Hematopoietic multipotent progenitor cell treated with erythropoietin and hydrocortisone succinate and interleukin-3 and kit ligand, for 15 days (in vitro differentiated cells): ENCODE measurements around the gene HECTD3.

Source experiments
- DNase-seq: peaks from one replicate; pipeline ENCODE4 v3.0.0-alpha.2; 2015; ENCODE audit warnings: low spot score

The HECTD3 gene

DNA sequence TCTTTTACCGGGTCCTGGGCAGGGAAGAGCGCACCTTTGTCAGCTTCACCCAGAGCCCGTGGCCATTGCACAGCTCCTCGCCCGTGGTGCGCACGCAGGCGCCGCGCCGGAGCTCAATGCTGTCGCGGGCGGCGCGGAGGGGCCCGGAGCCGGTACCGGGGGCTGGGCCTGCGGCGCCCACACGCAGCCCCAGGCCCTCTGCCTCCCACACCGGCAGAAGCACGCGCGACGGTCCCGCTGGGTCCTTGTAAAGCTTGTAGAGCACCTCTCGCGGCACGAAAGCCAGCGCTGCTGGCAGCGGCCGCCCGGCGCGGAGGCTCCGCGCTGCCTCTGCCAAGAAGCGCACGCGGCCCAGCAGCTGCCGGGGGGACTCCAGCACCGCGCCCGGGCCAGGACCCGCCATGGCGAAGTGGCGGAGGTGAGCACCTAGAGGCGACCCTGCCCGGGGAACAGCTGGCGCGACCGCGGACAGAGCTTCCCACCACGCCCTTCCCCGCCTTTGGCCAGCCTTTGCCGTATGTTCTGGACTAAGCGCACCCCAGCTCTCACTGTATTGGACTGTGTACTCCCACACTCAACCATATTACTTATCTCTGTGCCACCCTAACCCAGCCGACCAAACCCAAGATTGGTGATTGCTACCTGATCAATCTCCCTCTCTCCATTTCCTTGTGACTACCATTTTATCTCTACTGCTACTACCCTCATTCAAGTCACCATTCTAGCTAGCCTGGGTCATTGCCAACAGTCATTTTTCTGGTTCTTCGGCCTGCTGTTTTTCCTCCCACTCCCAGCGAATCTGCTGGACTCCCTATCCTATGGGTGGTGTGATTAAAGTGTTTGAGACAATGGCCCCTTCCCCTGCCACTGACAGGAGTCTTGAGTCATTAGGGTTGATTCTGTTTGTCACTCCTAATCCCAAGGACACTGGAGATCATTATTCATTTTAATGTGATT is at the start of gene HECTD3:
Gene HECTD3 (minus strand): TSS at position 470 of the 957 bp plus-strand sequence. CDS start 67 bp downstream, at position 403.
- peak; percentile 86 for DNase-seq

DNA sequence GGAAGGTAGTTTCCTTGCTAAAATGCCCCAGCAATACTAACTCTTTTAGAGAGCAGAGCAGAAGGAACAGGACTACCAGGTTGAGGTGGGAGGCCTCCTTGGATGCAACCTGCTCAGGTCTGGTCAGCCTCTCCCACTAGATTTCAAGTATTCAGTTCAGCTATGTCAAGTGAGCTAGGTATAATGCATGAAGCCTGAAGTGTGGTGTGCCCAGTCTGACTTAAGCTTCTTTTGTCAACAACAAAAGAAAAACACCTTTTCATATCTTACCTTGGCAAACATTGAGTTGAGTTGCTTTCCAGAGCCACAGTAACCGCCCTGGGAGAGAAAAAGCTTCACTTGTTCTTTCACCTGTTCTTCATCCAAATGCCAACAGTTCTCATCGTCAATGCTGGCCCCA is 48.7 kb upstream of the HECTD3 start:
- DNase-seq = no peak

DNA sequence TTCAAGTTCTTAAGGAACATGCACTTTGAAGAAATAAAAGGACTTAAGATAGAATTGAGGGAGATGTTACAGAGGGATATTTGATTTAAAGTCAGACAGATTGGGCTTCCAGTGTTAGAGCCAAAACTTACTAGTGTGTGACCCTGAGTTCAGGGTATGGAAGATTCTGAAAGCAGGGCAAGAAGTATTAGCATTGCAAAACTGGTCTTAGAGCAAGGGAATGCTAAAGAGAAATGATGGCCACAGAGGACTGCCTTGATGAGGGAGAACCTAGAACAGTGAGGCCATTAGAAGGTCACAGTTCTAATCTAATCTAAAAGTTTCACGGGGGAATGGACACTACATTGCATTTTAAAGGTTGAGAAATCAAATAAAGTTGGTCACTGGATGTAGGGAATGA is 46.4 kb upstream of the HECTD3 start:
- no peak for DNase-seq

DNA sequence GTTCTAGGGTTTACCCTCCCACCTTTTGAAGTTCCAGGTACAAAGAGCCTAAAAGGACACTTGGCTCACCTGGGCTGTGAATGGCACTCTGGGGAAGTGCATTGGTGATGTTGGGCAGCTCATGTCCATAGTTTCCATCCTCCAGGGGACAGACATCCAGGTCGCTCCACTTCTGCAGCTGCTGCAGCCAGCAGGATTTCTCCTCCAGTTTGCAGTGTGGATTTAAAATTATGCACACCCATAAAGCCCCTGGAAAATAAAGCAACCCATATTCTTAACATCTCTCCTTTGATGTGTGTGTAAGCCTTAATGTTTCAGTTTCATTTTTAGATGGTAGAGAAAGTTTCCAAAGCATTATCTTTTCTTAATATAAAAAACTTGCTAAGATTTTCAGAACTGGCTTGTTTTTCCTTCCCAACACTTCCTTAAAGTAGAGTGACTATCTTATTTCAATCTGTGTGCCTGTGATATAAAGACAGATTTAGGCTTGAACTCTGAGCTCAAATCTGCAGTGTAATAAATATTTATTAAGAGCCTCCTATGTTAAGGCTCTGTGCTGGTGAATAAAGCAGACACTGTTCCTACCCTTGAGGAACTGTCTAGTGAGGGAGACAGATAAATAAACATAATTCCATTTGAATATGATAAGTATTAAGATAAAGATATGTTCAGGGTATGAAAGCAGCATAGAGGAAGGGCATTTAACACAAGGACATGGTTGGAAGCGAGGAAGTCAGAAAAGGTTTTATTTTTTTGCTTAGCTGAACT is 40.1 kb upstream of the HECTD3 start:
- no peak for DNase-seq

DNA sequence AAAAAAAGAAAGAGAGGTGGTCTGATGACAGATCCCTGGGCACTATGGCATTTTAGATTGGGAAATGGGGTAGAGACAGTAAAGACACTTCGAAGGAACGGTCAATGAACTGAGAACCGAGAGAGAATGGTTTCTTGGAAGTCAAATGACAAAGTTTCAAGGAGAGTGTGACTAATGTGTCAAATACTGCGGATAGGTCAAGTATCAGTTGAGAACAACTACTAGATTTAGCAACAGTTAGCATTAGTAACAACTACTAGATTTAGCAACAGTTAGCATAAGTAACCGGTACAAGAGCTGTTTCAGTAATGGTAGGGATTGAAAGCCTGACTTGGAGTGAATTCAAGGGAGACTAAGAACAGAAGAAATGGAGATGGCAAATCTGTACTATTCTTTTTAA is 35.9 kb upstream of the HECTD3 start:
- no peak for DNase-seq

DNA sequence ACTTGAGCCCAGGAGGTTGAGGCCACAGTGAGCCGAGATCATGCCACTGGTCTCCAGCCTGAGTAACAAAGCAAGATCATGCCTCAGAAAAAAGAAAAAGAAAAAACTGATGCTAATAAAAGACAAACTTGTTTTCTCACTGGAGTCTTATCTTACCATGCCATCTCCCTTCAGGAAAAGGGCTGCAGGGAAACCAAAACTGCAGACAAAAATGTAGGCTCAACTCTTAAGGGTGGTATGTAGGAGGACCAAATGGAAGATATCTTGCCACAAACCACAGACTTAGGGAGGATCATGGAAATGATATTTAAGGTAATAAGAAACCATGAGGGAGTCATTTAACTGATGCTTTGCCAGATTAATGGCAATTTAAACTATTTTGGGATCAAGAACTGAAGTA is 33.8 kb upstream of the HECTD3 start:
- no peak for DNase-seq

DNA sequence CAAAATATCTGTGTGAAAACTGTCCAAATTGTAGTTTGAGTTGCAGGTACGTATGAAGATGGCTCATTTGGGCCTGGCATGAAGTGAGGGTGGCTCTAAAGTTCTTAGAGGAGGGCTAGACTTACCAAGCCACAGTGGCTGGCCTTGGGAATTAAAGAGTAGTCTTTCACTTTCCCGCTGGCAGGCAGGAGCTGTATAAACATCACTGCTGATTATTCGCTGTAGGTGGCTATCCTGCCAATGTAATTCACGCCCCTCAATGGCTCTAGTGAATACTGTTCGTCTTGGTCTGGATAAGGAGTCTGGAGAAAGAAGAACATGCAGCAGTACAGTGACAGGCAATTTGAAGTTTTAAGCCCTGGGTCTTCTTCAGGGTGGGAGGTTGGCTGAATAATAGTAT is 32.0 kb upstream of the HECTD3 start:
- DNase-seq = no peak

DNA sequence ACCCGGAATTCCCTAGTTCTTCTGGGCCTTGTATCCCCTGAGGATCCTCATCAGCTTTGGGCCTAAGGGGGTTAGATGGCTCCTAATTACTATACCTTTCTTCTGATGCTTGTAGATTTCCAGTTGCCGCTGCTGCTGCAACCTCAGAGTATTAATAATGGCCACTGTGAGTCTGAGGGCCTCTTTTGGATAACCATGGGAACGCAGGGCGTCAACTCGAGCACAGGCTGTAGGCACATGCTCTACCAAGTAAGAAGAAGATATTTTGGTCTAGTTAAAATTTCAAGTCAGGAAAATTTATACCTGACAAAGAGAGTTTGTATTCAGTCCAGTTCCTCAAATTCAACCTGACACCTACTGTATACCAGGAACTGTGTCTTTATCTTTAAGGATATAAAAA is 29.2 kb upstream of the HECTD3 start:
- DNase-seq = no peak

DNA sequence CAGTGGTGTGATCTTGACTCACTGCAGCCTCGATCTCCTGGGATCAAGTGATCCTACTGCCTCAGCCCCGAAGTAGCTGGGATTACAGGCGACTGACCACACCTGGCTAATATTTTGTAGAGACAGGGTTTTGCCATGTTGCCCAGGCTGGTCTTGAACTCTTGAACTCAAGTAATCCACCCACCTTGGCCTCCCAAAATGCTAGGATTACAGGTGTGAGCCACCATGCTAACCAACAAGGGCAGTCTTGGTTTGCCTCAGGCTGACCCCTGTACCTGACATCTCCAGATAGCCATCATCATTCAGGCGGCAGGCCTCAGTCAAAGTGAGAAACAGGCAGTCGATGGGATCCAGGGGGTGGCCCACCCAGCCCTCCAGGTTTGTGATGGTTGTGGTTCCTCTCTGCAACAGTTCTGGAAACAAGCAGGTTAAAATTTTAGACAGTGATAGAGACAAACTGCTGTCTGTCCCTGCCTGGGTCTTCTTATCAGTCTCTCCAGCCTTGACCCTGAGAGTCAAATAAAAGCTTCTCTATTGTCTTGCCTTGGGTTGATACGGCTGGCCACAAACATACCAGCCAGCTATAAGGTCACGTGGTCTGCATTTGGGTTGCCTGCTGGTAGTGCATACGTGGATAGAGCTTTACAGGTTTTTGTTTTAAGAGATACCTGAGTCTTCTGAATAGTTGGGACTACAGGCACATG is 27.7 kb upstream of the HECTD3 start:
- peak; percentile 16 for DNase-seq

DNA sequence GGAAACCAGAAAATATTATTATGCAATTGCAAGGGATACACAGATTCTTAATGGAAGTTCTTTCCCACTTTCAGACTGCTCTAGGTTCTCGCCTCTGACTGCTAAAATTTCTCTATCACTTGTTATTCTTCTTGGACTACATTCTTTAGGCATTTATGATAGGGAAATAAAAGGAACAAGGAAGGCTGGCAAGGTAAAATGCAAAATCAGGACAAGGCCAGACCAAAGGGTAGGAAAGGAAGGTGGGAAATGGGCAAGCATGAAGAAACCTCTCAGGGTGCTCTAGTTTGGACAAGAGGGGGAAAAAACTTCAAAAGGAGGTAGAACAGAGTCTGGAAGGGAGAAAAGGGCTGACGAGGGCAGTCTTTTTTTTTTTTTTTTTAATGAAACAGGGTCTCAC is 27.1 kb upstream of the HECTD3 start:
- DNase-seq = no peak

DNA sequence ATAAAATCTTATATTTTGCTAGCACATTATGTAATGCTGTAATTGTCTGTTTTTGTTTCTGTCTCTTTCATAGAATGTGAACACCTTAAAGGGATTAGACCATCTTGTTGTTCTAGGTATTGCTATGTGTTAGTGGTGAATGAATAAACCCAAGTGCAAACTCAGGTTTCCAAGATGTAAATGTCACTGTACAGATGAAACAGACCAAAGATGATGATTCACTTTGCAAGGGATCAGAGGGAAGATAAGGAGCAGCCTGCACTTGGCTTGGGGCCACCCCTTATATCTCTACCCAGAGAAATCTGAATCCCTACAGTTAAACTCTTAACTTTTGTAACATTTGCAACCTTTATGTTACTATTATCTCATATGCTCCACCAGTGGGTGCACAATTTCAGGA is 26.3 kb upstream of the HECTD3 start:
- DNase-seq = peak; percentile 65

DNA sequence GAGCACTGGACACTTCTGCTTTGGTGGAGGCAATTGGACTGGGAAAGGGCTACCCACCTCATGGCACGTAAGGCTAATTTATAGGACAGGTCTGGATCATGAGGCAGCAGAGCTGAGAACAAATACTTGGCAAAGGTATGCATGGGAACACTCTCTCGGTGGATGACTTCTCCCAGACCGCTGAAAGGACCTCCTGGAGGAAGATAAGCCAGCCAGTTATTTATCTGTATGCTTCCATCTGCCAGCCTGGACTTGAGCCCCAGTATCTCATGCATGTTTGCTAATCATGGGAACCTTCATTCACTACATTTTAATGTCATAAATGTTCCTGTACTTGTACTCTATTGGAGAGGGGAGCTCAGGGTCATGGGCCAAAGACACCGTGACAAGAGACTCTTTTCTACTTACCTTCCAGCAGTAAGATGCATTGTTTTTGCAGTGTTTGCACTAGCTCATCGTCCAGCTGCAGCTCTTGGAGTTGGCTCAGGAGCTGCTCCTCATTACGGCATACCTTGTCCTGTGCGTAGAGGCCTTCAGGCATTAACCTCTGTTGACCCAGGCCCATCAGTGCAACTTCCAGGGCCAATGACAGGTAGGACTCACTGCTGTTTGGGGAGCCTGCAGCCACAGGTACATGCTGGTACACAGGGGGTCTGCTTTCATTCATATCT is 24.6 kb upstream of the HECTD3 start:
- DNase-seq = peak; percentile 77

DNA sequence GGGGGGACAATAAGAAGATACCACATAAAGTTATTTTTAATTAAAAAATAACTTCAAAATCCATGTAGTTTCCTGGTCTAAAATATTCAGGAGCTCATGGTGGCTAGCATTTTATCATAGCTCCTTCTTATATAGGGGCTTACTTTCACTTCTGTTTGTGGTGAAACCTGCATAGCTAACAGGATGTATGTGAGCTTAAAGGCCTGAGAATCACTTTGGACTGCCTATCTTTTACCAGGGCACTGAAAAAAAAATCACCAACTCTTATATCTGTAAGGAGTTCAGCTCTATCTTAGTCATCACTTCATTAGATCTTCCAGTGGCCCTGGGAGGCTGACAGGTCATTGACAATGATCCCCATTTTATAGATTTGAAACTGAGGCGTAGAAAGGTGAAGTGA is 22.2 kb upstream of the HECTD3 start:
- no peak for DNase-seq

DNA sequence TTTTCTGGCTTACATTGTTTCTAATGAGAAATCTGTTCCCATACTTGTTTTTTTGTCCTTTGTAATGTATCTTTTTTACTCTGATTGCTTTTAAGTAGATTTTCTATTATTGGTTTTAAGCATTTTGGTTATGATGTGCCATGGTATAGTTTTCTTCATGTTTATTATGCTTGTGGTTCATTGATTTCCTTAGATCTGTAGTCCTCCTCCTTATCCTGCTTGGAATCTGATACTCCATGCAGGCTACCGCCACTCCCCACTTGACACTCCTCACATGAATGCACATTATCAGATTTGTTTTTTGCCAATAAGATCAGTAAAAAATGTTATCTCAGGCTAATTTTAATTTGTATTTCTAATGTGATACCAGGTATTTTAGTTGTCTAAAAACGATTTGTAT is 21.7 kb upstream of the HECTD3 start:
- DNase-seq = no peak

DNA sequence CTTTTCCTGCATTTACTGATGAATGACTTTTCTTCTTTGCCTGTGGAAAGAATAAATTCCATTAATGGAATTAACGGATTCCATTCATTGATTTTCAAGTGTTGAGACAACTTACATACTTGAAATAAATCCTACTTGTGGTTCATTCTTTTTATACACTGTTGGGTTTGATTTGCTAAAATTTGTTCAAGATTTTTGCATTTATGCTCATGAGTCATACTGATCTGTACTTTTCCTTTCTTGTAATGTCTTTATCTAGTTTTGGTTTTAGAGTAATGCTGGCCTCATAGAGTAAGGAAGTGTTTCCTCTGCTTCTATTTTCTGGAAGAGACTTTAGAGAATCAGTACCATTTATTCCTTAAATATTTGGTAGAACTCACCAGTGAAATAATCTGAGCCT is 15.3 kb upstream of the HECTD3 start:
- DNase-seq = no peak

DNA sequence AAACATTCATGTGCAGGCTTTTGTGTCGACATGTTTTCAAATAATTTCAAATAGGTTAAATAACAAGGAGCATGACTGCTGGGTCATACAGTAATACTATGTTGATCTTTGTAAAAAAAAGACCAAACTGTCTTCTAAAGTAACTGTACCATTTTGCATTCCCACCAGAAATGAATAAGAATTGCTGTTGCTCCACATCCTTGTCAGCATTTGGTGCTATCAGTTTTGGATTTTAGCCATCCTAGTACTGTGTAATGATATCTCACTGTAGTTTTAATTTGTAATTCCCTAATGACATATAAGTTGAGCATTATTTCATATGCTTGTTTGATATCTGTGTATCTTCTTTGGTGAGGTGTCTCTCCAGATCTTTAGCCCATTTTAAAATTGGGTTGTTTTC is 12.5 kb upstream of the HECTD3 start:
- DNase-seq = no peak

DNA sequence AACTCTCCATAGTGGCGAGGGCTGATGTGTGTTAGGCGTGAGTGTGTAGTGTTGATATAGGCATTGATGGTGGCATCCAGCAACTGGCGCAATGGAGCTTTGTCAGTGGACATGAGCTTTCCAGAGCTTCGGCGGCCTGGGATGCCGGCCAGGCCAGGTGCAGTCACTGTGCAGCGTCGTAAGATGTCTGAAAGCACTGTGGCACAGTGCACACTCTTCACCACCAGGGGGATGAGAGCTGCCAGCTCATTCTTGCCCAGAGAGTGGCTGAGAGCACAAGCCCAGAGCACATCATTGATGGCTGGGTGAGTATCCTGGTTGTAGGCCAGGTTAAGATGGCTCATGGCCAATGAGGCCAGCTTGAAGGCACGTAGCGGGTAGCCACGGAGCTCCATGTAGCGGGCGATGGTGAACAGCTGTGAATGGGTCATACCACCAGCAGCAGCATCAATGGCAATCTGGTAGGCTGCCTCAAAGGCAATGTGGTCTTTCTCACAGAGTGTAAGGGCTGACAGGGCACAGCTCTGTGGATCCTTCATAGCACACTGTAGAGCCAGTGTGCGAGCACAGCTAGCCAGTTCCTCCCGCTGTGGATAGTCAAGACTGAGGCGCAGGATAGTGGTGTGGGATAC is 7.6 kb upstream of the HECTD3 start:
- peak; percentile 77 for DNase-seq

DNA sequence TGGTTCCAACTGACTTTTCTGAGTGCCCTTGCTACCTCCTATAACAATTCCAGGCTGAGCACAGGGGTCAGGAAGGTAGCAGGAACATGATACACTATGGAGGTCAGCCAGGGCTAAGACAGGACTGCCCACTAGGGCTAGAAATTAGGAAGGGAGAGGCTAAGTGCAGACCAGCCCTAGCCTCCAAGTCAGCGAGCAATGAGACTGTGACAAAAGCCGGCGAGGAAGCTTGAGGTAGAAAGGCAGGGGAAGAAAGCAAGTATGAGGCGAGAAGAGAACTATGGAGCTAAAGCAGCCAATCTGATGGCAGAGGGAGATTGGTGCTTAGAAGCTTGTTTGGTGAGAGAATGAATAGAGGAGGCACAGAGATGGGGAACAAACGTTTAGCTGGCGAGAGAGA is 5.6 kb upstream of the HECTD3 start:
- DNase-seq = peak; percentile 24

DNA sequence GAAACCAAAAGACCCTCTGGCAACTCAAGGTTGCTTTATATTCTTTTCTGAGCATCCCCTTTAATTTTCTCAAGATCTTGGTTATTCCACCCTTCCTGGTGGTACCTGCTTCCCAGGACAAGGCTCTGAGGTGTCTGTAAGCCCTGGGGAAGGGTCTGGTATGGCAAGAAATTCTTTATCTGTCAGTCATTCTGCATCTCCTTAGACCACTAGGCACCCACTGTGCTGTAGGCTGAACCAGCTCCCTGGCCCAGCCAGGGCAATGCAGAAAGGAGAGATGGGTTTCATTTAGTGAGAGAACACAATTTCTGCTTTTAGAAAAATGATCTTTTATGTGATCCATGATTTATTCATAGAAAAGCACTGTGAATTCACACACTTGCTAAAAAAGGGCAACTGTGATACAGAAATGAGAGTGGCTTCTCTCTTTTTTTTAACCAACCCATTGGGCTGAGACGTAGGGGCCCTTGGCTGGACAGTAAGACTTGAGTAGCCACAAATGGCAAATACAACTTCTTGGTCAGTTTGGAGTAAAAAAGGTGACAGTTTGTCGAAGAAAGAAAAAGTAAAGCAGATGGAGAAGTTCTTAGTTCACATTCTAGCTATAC is 5.1 kb upstream of the HECTD3 start:
- DNase-seq = peak; percentile 23

DNA sequence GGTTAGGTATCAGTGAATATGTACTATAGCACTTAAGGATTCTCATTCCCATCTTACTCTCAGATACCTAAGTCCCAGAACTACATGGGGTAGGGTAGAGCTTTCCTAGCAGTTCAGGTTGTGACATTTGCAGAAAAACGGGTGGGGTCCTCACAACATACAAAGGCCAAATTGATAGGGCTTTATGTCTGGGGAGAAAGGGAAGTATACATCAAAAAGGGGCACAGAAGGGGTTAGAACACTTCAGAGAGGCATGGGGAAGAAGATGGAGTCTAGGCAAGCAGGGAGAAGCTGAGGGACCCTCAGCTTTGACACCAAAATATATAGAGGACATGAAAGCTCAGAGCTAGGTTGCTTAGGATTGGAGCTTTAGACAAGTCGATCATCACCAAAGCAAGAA is 4.6 kb upstream of the HECTD3 start:
- DNase-seq = peak; percentile 24
